ENCODE results near the gene ACER1.
A peak's percentile ranks its signal among the peaks of the same experiment; 100 is the strongest.

ACER1 gene

DNA sequence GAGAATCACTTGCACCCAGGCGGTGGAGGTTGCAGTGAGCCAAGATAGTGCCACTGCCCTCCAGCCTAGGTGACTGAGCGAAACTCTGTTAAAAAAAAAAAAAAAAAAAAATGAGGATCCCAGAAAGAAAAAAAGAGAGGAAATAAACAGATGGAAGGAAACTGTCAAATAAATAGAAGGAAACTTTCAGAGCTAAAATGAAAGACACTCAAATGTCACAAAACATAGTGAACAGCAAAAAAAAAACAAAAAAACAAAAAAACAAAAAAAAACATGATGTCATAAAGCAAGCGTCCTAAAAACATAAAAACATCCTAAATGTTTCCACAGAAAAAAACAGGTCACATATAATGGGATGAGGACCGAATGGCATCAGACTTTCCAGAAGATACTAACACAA is 68.6 kb downstream of the ACER1 start:
- Mint-ChIP-seq H3K4me3 (no peak overlapping the region), H3K27ac (no peak overlapping the region), H3K4me1 (peaks cover 35% of the 10 kb centered on the region), H3K27me3 (ENCODE audit: low read depth) (no peaks in the 10 kb centered on the region), H3K36me3 (ENCODE audit: low read depth) (peaks cover 50% of the 10 kb centered on the region), H3K9me3 (no peaks in the 10 kb centered on the region)
- TF ChIP-seq, protein P1, sequence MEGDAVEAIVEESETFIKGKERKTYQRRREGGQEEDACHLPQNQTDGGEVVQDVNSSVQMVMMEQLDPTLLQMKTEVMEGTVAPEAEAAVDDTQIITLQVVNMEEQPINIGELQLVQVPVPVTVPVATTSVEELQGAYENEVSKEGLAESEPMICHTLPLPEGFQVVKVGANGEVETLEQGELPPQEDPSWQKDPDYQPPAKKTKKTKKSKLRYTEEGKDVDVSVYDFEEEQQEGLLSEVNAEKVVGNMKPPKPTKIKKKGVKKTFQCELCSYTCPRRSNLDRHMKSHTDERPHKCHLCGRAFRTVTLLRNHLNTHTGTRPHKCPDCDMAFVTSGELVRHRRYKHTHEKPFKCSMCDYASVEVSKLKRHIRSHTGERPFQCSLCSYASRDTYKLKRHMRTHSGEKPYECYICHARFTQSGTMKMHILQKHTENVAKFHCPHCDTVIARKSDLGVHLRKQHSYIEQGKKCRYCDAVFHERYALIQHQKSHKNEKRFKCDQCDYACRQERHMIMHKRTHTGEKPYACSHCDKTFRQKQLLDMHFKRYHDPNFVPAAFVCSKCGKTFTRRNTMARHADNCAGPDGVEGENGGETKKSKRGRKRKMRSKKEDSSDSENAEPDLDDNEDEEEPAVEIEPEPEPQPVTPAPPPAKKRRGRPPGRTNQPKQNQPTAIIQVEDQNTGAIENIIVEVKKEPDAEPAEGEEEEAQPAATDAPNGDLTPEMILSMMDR (IDR thresholded peaks at IDR 0.05; ENCODE audit: unreplicated experiment in 3 of 3), result no peak

DNA sequence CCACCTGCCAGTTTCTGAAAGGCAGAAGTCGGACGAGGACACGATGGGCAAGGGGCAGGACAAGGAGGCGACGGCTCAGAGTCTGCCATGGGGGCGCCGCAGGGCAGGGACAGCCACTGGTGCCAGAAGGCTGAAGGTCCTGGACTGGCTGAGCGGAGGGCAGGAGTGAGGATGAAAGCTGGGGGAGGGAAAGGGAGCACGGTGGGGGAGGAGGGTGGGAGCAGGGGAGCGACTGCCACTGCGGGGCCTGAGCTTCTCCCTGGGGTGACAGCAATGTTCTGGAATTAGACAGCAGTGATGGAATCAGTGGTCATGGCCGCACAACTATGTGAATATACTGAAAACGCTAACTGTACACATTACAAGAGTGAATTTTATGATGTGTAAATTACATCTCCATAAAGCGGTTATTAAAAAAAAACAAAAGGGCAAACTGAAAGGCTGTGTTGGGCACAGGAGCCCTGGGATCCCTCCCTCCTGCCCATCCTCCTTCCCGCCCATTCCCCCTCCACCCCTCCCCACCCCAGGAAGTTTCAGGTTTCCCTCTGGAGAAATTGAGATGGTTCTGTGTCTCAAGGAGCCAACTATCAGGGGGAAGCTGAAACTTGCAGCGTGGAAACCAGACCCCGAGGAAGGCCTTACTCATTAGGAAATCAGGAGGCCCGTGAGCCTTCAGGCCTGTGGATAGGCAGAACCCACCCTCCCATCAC is 69.5 kb downstream of the ACER1 start:
- Mint-ChIP-seq H3K27me3 (ENCODE audit: low read depth) (no peaks in the 10 kb centered on the region), H3K27ac (peak overlapping the region; percentile 86 to 92 (median 90)), H3K4me3 (peak overlapping the region in 2 of 3 experiments; percentile 29 to 47), H3K4me1 (peaks cover 32% of the 10 kb centered on the region), H3K9me3 (no peaks in the 10 kb centered on the region), H3K36me3 (ENCODE audit: low read depth) (peaks cover 51% of the 10 kb centered on the region)
- TF ChIP-seq, protein P1 (IDR thresholded peaks at IDR 0.05; ENCODE audit: unreplicated experiment in 3 of 3), result no peak

DNA sequence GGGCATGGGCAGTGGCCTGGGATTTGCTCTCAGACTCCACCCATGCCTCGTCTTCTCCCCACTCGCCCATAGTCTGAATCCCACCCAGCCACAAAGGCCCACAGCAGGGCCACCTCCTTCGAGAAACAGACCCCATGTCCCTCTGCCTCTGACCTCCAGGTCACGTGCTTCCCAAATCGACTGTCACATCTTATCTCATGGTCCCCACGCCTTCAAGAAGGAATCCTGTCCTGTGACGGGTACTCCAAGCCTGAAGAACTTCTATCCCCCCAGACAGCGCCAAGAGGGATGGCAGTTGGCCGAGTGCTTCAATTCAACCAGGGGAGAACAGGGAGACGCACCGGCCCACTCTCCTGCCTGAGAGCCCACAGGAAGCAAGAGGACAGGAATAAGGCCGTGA is 70.1 kb downstream of the ACER1 start:
- Mint-ChIP-seq H3K4me1 (peaks cover 29% of the 10 kb centered on the region), H3K27me3 (ENCODE audit: low read depth) (no peaks in the 10 kb centered on the region), H3K27ac (peak overlapping the region; percentile 86 to 92 (median 90)), H3K4me3 (no peak overlapping the region), H3K9me3 (no peaks in the 10 kb centered on the region), H3K36me3 (ENCODE audit: low read depth) (peaks cover 55% of the 10 kb centered on the region)
- TF ChIP-seq, protein P1 (IDR thresholded peaks at IDR 0.05; ENCODE audit: unreplicated experiment in 3 of 3), result no peak

DNA sequence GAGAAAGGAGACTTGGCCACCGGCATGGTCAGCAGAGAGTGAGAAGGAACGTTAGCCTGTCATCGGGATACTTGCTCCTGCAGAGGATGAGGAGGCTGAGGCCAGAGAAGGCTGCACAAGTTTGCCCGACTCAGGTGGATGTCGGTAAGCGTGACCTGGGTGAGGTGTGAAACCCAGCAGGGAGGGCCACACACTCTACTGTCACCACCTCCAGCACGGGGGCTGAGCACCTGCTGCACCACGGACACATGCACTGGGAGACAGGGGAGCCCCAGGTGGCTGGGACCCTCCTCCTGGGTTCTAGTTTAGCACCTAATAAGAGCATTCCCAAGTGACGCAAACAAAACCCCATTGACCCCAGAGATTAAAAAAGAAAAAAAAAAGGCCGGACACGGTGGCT is 70.9 kb downstream of the ACER1 start:
- peak overlapping the region in 1 of 3 experiments; percentile 31 for H3K27ac Mint-ChIP-seq
- TF ChIP-seq, protein P1 (IDR thresholded peaks at IDR 0.05; ENCODE audit: unreplicated experiment in 3 of 3), result no peak
- H3K4me1 Mint-ChIP-seq, result peaks cover 25% of the 10 kb centered on the region
- peaks cover 55% of the 10 kb centered on the region for H3K36me3 Mint-ChIP-seq (ENCODE audit: low read depth)
- no peaks in the 10 kb centered on the region for H3K9me3 Mint-ChIP-seq
- H3K27me3 Mint-ChIP-seq (ENCODE audit: low read depth), result no peaks in the 10 kb centered on the region
- no peak overlapping the region for H3K4me3 Mint-ChIP-seq

DNA sequence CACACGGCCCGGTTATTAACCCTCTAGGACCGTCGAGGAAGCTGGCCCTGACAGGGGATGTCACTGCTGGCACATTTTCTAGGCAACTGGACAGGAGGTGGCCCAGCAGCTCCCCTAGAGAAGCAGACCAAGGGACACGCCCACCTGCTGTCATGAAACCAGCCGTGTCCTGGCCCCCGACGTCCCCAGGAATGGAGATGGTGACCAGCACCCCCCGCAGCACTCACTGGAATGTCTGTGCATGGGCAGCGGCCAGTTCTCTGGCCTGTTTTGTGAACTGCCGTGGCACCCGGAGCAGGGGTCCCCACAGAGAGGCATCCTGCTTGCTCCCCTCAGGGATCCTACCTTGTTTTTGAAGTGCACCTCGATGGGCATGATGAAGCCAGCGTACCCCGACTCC is 71.5 kb downstream of the ACER1 start:
- TF ChIP-seq, protein P1 (IDR thresholded peaks at IDR 0.05; ENCODE audit: unreplicated experiment in 3 of 3), result no peak
- Mint-ChIP-seq H3K4me1 (peaks cover 25% of the 10 kb centered on the region), H3K36me3 (ENCODE audit: low read depth) (peaks cover 57% of the 10 kb centered on the region), H3K27ac (peak overlapping the region in 2 of 3 experiments; percentile 31 to 45), H3K4me3 (no peak overlapping the region), H3K27me3 (ENCODE audit: low read depth) (no peaks in the 10 kb centered on the region), H3K9me3 (no peaks in the 10 kb centered on the region)
